Esophagus muscularis mucosa (tissue), 4 donors: Measurements from ENCODE around the gene ADGRG6.

Experiments
- CTCF ChIP-seq, 3 experiments: fragments of 200-600 bp in 2 of 3; fragments of 450-650 bp in 1 of 3; sonication (generic) in 2 of 3; IDR thresholded peaks; one replicate each; pipeline ENCODE4 v1.5.1; 2017 to 2019; ENCODE audit warnings: antibody characterized with exemption in 3 of 3, mild to moderate bottlenecking in 2 of 3, moderate library complexity in 1 of 3
- EP300 ChIP-seq: sonication (generic); formaldehyde crosslinking; IDR thresholded peaks from one replicate; pipeline ENCODE4 v1.6.1; 2017; ENCODE audit warnings: antibody characterized with exemption
- POLR2A ChIP-seq: fragments of 450-650 bp; IDR thresholded peaks from one replicate; pipeline ENCODE4 v1.6.1; 2017; ENCODE audit warnings: antibody characterized with exemption, moderate library complexity, mild to moderate bottlenecking, low read depth
- POLR2AphosphoS5 ChIP-seq, 2 donors: sonication (generic); formaldehyde crosslinking; IDR thresholded peaks; one replicate each; pipeline ENCODE4 v1.6.1; 2017; ENCODE audit warnings: antibody characterized with exemption in 2 of 2

- TF ChIP-seq CTCF (IDR thresholded peaks at IDR 0.05) (no peak), POLR2AphosphoS5 (IDR thresholded peaks at IDR 0.05) (no peak), EP300 (no peak), POLR2A (no peak)
Measured at GRCh38 chr6:142324111-142324510, 22.3 kb downstream of the ADGRG6 start.
